Muscle layer of duodenum (tissue), 2 donors: ENCODE data around the gene TTC24.
"Not testable (repeated sequence)": the region's sequence is repeated elsewhere in the genome, so short reads cannot be mapped to it uniquely, and the experiment has no call there.

Source experiments
- H3K27ac ChIP-seq: one replicate; pipeline ENCODE4 v1.7.0; 2013; ENCODE audit warnings: mild to moderate bottlenecking, low read length
- H3K27me3 ChIP-seq: one replicate; pipeline ENCODE4 v1.7.0; 2013; ENCODE audit warnings: low read depth, mild to moderate bottlenecking, control low read depth, low read length
- H3K36me3 ChIP-seq, 2 donors: one replicate each; pipeline ENCODE4 v1.7.0; 2013; ENCODE audit warnings: low read length in 2 of 2, control low read depth in 1 of 2, mild to moderate bottlenecking in 1 of 2; ENCODE audit not compliant: insufficient read depth in 2 of 2, control insufficient read depth in 1 of 2
- H3K4me1 ChIP-seq, 2 donors: one replicate each; pipeline ENCODE4 v1.7.0; 2013; ENCODE audit warnings: low read length in 2 of 2, mild to moderate bottlenecking in 2 of 2, control low read depth in 1 of 2, moderate library complexity in 1 of 2; ENCODE audit not compliant: insufficient read depth in 2 of 2, control insufficient read depth in 1 of 2
- H3K4me3 ChIP-seq, 2 donors: one replicate each; pipeline ENCODE4 v1.7.0; 2013; ENCODE audit warnings: low read length in 2 of 2, low read depth in 1 of 2, mild to moderate bottlenecking in 1 of 2
- H3K9me3 ChIP-seq, 2 donors: one replicate each; pipeline ENCODE4 v1.7.0; 2013; ENCODE audit warnings: low read length in 2 of 2, control low read depth in 1 of 2, mild to moderate bottlenecking in 1 of 2; ENCODE audit not compliant: control insufficient read depth in 1 of 2
- donor health status: healthy.

TTC24 gene

DNA sequence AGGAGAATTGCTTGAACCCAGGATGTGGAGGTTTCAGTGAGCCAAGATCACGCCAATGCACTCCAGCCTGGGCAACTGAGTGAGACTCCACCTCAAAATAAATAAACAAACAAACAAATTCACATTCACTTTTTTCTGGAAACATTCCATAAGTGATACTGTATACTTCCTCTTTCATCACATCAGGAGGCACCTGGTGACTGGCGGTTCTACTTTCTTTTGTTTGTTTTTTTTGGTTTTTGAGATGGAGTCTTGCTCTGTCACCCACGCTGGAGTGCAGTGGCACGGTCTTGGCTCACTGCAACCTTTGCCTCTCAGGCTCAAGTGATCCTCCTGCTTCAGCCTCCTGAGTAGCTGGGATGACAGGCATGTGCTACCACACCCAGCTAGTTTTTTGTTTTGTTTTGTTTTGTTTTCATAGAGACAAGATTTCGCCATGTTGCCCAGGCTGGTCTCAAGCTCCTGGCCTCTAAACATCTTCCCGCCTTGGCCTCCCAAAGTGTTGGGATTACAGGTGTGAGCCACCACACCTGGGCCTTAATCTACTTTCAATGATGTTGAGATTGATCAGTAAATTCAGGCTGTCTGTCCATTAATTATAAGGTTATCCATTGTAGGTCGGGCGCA lies 50.4 kb downstream of the TTC24 start:
- Histone ChIP-seq H3K27me3 (peaks cover 18% of the 10 kb centered on the region), H3K27ac (no peak overlapping the region), H3K4me1 (peaks cover 0 to 11% of the 10 kb centered on the region in 2 donors)

DNA sequence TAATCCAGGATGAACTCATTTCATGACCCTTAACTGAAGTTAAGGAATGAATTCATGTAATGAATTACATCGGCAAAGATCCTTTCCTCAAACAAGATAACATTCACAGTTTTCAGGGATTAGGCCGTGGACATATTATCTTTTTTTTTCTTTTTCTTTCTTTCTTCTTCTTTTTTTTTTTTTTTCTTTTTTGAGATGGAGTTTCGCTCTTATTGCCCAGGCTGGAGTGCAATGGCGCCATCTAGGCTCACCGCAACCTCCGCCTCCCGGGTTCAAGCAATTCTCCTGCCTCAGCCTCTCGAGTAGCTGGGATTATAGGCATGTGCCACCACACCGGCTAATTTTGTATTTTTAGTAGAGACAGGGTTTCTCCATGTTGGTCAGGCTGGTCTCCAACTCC lies 51.6 kb downstream of the TTC24 start:
- not testable (repeated sequence) for H3K4me3 ChIP-seq, H3K36me3 ChIP-seq, H3K9me3 ChIP-seq, H3K27ac ChIP-seq, H3K4me1 ChIP-seq
- peaks cover 11% of the 10 kb centered on the region for H3K27me3 ChIP-seq

More for the DNA sequence above, 50.4 kb downstream of the TTC24 start:
- no peak overlapping the region for H3K4me3 ChIP-seq
- no peaks in the 10 kb centered on the region for H3K36me3 ChIP-seq
- H3K9me3 ChIP-seq: no peaks in the 10 kb centered on the region

DNA sequence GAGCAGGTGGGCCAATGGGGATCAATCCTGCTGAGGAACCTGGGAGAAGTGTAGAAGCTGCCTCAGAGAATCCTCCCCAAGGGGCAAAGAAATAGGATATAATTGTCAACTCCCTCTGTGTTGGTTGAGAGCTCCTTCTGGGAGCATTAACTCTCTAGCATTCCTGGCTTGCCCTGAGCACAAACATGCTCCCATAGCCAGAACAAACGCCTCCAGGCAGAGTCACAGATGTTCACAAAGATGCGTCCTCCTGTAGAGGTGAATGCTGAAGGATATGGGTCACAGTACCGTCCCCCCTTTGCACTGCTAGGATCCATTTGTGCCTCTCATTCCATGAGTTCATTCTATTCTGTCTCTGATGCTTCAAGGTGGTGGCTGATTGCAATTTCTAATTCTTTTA lies 52.8 kb downstream of the TTC24 start:
- Histone ChIP-seq H3K4me3 (no peak overlapping the region), H3K36me3 (no peaks in the 10 kb centered on the region), H3K4me1 (no peaks in the 10 kb centered on the region), H3K27ac (no peak overlapping the region), H3K9me3 (no peaks in the 10 kb centered on the region), H3K27me3 (peaks cover 3% of the 10 kb centered on the region)
